HepG2 (cell line): ENCODE results near the gene SALL2. TPM values are rescaled to one million over a fixed set of nuclear protein-coding genes. Genes with fewer than 3 reads are reported as not detected.

Experiments used
- LRRFIP1 ChIP-seq: sonication (generic); formaldehyde crosslinking; conservative IDR thresholded peaks from 2 replicates; pipeline ENCODE4 v1.4.0; 2020; ENCODE audit warnings: missing genetic modification reagents
- MAFF ChIP-seq: IDR thresholded peaks from 2 replicates; pipeline ENCODE4 v1.6.1; 2011; ENCODE audit warnings: low read depth, low read length, improper control_type of control experiment
- PHF21A ChIP-seq: sonication (generic); formaldehyde crosslinking; IDR thresholded peaks from 2 replicates; pipeline ENCODE4 v1.5.0; 2020; ENCODE audit warnings: mild to moderate bottlenecking, missing genetic modification reagents
- RAD21 ChIP-seq: fragments of 450-650 bp; formaldehyde crosslinking; IDR thresholded peaks from 2 replicates; pipeline ENCODE4 v1.5.0; 2020; ENCODE audit warnings: mild to moderate bottlenecking
- SIX1 ChIP-seq: sonication (generic); formaldehyde crosslinking; IDR thresholded peaks from 2 replicates; pipeline ENCODE4 v1.4.0; 2020; ENCODE audit warnings: missing genetic modification reagents, borderline replicate concordance
- ZBTB39 ChIP-seq: sonication (generic); formaldehyde crosslinking; IDR thresholded peaks from 2 replicates; pipeline ENCODE4 v1.5.0; 2020; ENCODE audit warnings: missing genetic modification reagents
- ZFP41 ChIP-seq: sonication (generic); formaldehyde crosslinking; IDR thresholded peaks from 2 replicates; pipeline ENCODE4 v1.4.0; 2020; ENCODE audit warnings: mild to moderate bottlenecking, missing genetic modification reagents, borderline replicate concordance
- ZIK1 ChIP-seq: sonication (generic); formaldehyde crosslinking; IDR thresholded peaks from 2 replicates; pipeline ENCODE4 v1.5.0; 2020; ENCODE audit warnings: mild to moderate bottlenecking, low read depth, missing genetic modification reagents, borderline replicate concordance
- ZMAT5 ChIP-seq: sonication (generic); formaldehyde crosslinking; IDR thresholded peaks from 2 replicates; pipeline ENCODE4 v1.5.0; 2020; ENCODE audit warnings: mild to moderate bottlenecking, low read depth, missing genetic modification reagents, borderline replicate concordance
- ZNF18 ChIP-seq: sonication (generic); formaldehyde crosslinking; IDR thresholded peaks from 2 replicates; pipeline ENCODE4 v1.8.0; 2022; ENCODE audit warnings: mild to moderate bottlenecking, missing genetic modification reagents; ENCODE audit not compliant: insufficient replicate concordance
- ZNF800 ChIP-seq: sonication (generic); formaldehyde crosslinking; IDR thresholded peaks from 2 replicates; pipeline ENCODE4 v1.4.0; 2020; ENCODE audit warnings: missing genetic modification reagents
- polyA plus RNA-seq, 8 experiments: library from polyadenylated mRNA; depleted of rRNA in 3 of 8; stranded (reverse) in 7 of 8; unstranded in 1 of 8; fragments of >200 nt; fragmentation: Illumina TruSeq in 4 of 8; extraction: Trizol in 4 of 8; gene quantifications; 2 replicates each; pipeline versions ENCODE4 v1.2.1 to v1.2.3, GENCODE V29; 2011 to 2016; ENCODE audit warnings: low read depth in 4 of 8, missing spikeins in 1 of 8, mixed read lengths in 1 of 8; ENCODE audit not compliant: insufficient read depth in 1 of 8
- total RNA-seq, 5 experiments: library from RNA; depleted of rRNA; stranded (reverse); fragments of >200 nt; fragmentation: Illumina TruSeq; extraction: Trizol; gene quantifications; 2 replicates each; pipeline ENCODE4 v1.2.3, GENCODE V29; 2016; ENCODE audit warnings: low read depth in 1 of 5

SALL2 gene
- total and polyA plus RNA-seq, 2 of the 13 experiments (the other 11 are each of a cell fraction or from before 2014, with no cell fraction given), result 4.9 to 5.8 TPM

- no peak for TF ChIP-seq ZBTB39
- TF ChIP-seq LRRFIP1 (CRISPR knock-in tag), result no peak
- no peak for TF ChIP-seq MAFF
- TF ChIP-seq ZFP41 (CRISPR knock-in tag), result no peak
- TF ChIP-seq ZNF18 (CRISPR knock-in tag), result no peak
- TF ChIP-seq PHF21A (CRISPR knock-in tag), result no peak; the same call in 1 of the 2 replicates
- no peak for TF ChIP-seq ZIK1 (CRISPR knock-in tag)
- TF ChIP-seq ZNF800, result no peak
- no peak for TF ChIP-seq RAD21 (CRISPR knock-in tag)
- no peak for TF ChIP-seq ZMAT5 (CRISPR knock-in tag)
- no peak for TF ChIP-seq SIX1
Observed at GRCh38 chr14:21526672-21527317, 649 bp upstream of the SALL2 start (continued).
